ENCODE results near the gene DNM1L.

The DNM1L gene

DNA sequence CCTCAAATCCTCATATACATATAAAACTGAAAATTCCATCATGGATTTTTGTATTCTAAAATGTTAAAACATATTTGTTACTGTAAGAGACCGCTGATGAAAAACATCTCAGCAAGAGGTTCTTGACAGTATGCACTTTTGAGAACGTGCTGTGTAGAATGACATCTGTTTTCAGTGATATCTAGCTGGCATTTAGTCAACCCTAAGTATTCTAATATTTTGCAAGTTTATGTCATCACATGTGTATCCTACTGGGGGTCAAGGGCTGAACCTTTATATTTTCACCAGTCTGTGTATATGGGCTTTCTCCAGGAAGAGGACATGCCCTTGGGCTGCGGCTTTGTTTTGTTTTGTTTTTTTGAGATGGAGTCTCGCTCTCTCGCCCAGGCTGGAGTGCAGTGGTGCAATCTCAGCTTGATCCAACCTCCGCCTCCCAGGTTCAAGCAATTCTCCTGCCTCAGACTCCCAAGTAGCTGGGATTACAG lies 98.6 kb downstream of the DNM1L start:
- Histone ChIP-seq H3K27me3 (ENCODE audit: insufficient read depth, poor library complexity, severe bottlenecking) (peaks cover 7% of the 10 kb centered on the region), H3K27ac (replicated peaks) (no peak overlapping the region), H3K4me3 (replicated peaks; ENCODE audit: insufficient read depth, low read length) (no peak overlapping the region)
- DNase-seq (ENCODE audit: low read depth in 1 of 2, low spot score in 1 of 2), result no peak
- TF ChIP-seq GABPA (IDR thresholded peaks at IDR 0.05; ENCODE audit: low read depth) (no peak), POLR2AphosphoS5 (IDR thresholded peaks at IDR 0.05; ENCODE audit: low read depth) (no peak), SPI1 (IDR thresholded peaks at IDR 0.05; ENCODE audit: borderline replicate concordance, low read depth) (no peak)
- TF ChIP-seq, protein P1, sequence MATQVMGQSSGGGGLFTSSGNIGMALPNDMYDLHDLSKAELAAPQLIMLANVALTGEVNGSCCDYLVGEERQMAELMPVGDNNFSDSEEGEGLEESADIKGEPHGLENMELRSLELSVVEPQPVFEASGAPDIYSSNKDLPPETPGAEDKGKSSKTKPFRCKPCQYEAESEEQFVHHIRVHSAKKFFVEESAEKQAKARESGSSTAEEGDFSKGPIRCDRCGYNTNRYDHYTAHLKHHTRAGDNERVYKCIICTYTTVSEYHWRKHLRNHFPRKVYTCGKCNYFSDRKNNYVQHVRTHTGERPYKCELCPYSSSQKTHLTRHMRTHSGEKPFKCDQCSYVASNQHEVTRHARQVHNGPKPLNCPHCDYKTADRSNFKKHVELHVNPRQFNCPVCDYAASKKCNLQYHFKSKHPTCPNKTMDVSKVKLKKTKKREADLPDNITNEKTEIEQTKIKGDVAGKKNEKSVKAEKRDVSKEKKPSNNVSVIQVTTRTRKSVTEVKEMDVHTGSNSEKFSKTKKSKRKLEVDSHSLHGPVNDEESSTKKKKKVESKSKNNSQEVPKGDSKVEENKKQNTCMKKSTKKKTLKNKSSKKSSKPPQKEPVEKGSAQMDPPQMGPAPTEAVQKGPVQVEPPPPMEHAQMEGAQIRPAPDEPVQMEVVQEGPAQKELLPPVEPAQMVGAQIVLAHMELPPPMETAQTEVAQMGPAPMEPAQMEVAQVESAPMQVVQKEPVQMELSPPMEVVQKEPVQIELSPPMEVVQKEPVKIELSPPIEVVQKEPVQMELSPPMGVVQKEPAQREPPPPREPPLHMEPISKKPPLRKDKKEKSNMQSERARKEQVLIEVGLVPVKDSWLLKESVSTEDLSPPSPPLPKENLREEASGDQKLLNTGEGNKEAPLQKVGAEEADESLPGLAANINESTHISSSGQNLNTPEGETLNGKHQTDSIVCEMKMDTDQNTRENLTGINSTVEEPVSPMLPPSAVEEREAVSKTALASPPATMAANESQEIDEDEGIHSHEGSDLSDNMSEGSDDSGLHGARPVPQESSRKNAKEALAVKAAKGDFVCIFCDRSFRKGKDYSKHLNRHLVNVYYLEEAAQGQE (IDR thresholded peaks at IDR 0.05; ENCODE audit: insufficient replicate concordance, low read depth), result no peak
- TF ChIP-seq, protein P2, sequence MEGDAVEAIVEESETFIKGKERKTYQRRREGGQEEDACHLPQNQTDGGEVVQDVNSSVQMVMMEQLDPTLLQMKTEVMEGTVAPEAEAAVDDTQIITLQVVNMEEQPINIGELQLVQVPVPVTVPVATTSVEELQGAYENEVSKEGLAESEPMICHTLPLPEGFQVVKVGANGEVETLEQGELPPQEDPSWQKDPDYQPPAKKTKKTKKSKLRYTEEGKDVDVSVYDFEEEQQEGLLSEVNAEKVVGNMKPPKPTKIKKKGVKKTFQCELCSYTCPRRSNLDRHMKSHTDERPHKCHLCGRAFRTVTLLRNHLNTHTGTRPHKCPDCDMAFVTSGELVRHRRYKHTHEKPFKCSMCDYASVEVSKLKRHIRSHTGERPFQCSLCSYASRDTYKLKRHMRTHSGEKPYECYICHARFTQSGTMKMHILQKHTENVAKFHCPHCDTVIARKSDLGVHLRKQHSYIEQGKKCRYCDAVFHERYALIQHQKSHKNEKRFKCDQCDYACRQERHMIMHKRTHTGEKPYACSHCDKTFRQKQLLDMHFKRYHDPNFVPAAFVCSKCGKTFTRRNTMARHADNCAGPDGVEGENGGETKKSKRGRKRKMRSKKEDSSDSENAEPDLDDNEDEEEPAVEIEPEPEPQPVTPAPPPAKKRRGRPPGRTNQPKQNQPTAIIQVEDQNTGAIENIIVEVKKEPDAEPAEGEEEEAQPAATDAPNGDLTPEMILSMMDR (IDR thresholded peaks at IDR 0.05; ENCODE audit: insufficient read depth, low read length), result no peak

DNA sequence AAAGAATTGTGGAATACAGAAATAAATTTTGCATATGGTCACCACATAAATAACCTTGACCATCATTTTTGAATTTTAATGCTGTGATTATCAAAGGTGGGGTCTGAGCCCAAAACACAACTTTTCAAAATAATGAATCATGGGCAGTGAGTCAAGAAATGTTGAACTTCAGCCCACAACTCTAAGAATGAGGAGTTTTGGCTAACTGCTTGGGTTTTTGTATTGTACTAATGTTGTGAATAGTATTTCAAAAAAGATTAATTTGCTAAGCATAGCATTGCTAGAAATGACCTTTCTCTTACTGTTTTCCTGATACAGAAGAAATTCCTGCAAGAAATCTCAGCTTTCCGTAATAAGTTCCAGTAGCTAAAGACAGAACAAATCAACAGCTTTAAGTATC lies 101.0 kb downstream of the DNM1L start:
- no peak overlapping the region for H3K27ac ChIP-seq (replicated peaks)
- H3K27me3 ChIP-seq (ENCODE audit: insufficient read depth, poor library complexity, severe bottlenecking), result peaks cover 7% of the 10 kb centered on the region
- no peak for DNase-seq (ENCODE audit: low read depth in 1 of 2, low spot score in 1 of 2)
- TF ChIP-seq, protein P2 (IDR thresholded peaks at IDR 0.05; ENCODE audit: insufficient read depth, low read length), result no peak
- TF ChIP-seq, protein P1 (IDR thresholded peaks at IDR 0.05; ENCODE audit: insufficient replicate concordance, low read depth), result no peak
- no peak for TF ChIP-seq SPI1 (IDR thresholded peaks at IDR 0.05; ENCODE audit: borderline replicate concordance, low read depth)
- TF ChIP-seq GABPA (IDR thresholded peaks at IDR 0.05; ENCODE audit: low read depth), result no peak
- no peak for TF ChIP-seq POLR2AphosphoS5 (IDR thresholded peaks at IDR 0.05; ENCODE audit: low read depth)
- no peak overlapping the region for H3K4me3 ChIP-seq (replicated peaks; ENCODE audit: insufficient read depth, low read length)

DNA sequence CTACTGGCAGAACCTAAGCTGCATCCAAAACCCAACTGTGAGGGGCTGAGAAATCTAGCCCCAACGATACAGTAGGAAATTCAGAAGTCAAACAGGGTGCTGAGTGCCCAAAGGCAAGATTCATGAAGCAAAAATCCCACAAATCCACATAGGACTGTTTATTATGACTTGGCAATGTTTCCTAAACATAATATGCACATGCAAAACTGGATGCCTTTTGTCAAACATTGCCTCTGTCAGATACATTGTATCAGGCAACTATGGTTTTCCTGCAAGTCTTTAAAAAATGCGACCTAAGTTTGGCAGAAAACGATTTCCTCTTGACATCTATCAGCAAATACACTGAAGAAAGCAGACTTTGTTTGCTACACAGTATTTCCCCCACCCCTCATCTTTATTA lies 103.9 kb downstream of the DNM1L start:
- TF ChIP-seq, protein P1 (IDR thresholded peaks at IDR 0.05; ENCODE audit: insufficient replicate concordance, low read depth), result no peak
- TF ChIP-seq, protein P2 (IDR thresholded peaks at IDR 0.05; ENCODE audit: insufficient read depth, low read length), result no peak
- TF ChIP-seq GABPA (IDR thresholded peaks at IDR 0.05; ENCODE audit: low read depth), result no peak
- TF ChIP-seq POLR2AphosphoS5 (IDR thresholded peaks at IDR 0.05; ENCODE audit: low read depth), result no peak
- TF ChIP-seq SPI1 (IDR thresholded peaks at IDR 0.05; ENCODE audit: borderline replicate concordance, low read depth), result no peak
- H3K27me3 ChIP-seq (ENCODE audit: insufficient read depth, poor library complexity, severe bottlenecking), result peaks cover 4% of the 10 kb centered on the region
- no peak overlapping the region for H3K4me3 ChIP-seq (replicated peaks; ENCODE audit: insufficient read depth, low read length)
- no peak for DNase-seq (ENCODE audit: low read depth in 1 of 2, low spot score in 1 of 2)
- H3K27ac ChIP-seq (replicated peaks), result no peak overlapping the region
